ENCODE measurements around the gene CFAP46. TPM values are rescaled to one million over a fixed set of nuclear protein-coding genes. Genes with fewer than 3 reads are reported as not detected.

Gene CFAP46
- polyA plus RNA-seq, 1 donor from 2014 or later, result 2.6 TPM

GRCh38 chr10:132973903-132974241 lies 31.5 kb upstream of the CFAP46 start:
- H3K9ac ChIP-seq (ENCODE audit: low read length), result no peak overlapping the region

GRCh38 chr10:132972986-132973902 lies 30.9 kb upstream of the CFAP46 start:
- H2AFZ ChIP-seq (ENCODE audit: low read depth, low read length), result no peak overlapping the region
- TF ChIP-seq EZH2 (IDR thresholded peaks at IDR 0.05; ENCODE audit: borderline replicate concordance, insufficient read depth, low read length, poor library complexity, severe bottlenecking) (no peak), EP300 (conservative IDR thresholded peaks at IDR 0.05; ENCODE audit: poor library complexity, severe bottlenecking) (no peak), MXI1 (conservative IDR thresholded peaks at IDR 0.05; ENCODE audit: poor library complexity, severe bottlenecking) (no peak), SMC3 (conservative IDR thresholded peaks at IDR 0.05; ENCODE audit: poor library complexity) (no peak), POLR2AphosphoS5 (IDR thresholded peaks at IDR 0.05) (no peak), TAF1 (IDR thresholded peaks at IDR 0.05; ENCODE audit: low read depth) (no peak), RAD21 (conservative IDR thresholded peaks at IDR 0.05) (no peak)
- TF ChIP-seq, protein P1, sequence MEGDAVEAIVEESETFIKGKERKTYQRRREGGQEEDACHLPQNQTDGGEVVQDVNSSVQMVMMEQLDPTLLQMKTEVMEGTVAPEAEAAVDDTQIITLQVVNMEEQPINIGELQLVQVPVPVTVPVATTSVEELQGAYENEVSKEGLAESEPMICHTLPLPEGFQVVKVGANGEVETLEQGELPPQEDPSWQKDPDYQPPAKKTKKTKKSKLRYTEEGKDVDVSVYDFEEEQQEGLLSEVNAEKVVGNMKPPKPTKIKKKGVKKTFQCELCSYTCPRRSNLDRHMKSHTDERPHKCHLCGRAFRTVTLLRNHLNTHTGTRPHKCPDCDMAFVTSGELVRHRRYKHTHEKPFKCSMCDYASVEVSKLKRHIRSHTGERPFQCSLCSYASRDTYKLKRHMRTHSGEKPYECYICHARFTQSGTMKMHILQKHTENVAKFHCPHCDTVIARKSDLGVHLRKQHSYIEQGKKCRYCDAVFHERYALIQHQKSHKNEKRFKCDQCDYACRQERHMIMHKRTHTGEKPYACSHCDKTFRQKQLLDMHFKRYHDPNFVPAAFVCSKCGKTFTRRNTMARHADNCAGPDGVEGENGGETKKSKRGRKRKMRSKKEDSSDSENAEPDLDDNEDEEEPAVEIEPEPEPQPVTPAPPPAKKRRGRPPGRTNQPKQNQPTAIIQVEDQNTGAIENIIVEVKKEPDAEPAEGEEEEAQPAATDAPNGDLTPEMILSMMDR (IDR thresholded peaks at IDR 0.05; ENCODE audit: poor library complexity, severe bottlenecking), result no peak
- TF ChIP-seq, protein P2, sequence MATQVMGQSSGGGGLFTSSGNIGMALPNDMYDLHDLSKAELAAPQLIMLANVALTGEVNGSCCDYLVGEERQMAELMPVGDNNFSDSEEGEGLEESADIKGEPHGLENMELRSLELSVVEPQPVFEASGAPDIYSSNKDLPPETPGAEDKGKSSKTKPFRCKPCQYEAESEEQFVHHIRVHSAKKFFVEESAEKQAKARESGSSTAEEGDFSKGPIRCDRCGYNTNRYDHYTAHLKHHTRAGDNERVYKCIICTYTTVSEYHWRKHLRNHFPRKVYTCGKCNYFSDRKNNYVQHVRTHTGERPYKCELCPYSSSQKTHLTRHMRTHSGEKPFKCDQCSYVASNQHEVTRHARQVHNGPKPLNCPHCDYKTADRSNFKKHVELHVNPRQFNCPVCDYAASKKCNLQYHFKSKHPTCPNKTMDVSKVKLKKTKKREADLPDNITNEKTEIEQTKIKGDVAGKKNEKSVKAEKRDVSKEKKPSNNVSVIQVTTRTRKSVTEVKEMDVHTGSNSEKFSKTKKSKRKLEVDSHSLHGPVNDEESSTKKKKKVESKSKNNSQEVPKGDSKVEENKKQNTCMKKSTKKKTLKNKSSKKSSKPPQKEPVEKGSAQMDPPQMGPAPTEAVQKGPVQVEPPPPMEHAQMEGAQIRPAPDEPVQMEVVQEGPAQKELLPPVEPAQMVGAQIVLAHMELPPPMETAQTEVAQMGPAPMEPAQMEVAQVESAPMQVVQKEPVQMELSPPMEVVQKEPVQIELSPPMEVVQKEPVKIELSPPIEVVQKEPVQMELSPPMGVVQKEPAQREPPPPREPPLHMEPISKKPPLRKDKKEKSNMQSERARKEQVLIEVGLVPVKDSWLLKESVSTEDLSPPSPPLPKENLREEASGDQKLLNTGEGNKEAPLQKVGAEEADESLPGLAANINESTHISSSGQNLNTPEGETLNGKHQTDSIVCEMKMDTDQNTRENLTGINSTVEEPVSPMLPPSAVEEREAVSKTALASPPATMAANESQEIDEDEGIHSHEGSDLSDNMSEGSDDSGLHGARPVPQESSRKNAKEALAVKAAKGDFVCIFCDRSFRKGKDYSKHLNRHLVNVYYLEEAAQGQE (IDR thresholded peaks at IDR 0.05; ENCODE audit: borderline replicate concordance), result no peak

More at GRCh38 chr10:132973903-132974241, 31.5 kb upstream of the CFAP46 start:
- Histone ChIP-seq H4K20me1 (ENCODE audit: insufficient read depth) (no peaks in the 10 kb centered on the region), H2AFZ (ENCODE audit: low read depth, low read length) (no peak overlapping the region), H3K4me2 (ENCODE audit: low read length) (no peak overlapping the region), H3F3A (ENCODE audit: insufficient read depth, low read length, poor library complexity, severe bottlenecking) (no peaks in the 10 kb centered on the region), H3K79me2 (replicated peaks; ENCODE audit: insufficient read depth, low read length) (no peaks in the 10 kb centered on the region), H3K9me3 (ENCODE audit: low read length) (no peaks in the 10 kb centered on the region), H3K9me2 (ENCODE audit: insufficient read depth, low read length) (no peaks in the 10 kb centered on the region), H3K27me3 (ENCODE audit: insufficient read depth, low read depth, low read length) (no peaks in the 10 kb centered on the region), H3K36me3 (ENCODE audit: insufficient read depth, low read length) (no peaks in the 10 kb centered on the region), H3K27ac (ENCODE audit: low read length) (no peak overlapping the region), H3K4me3 (ENCODE audit: low read length) (no peak overlapping the region)
- no peak for TF ChIP-seq SMC3 (conservative IDR thresholded peaks at IDR 0.05; ENCODE audit: poor library complexity)

More at GRCh38 chr10:132972986-132973902, 30.9 kb upstream of the CFAP46 start:
- no peaks in the 10 kb centered on the region for H3K36me3 ChIP-seq (ENCODE audit: insufficient read depth, low read length)
- no peak overlapping the region for H3K9ac ChIP-seq (ENCODE audit: low read length)
- H3K27ac ChIP-seq (ENCODE audit: low read length), result no peak overlapping the region
- H3K4me2 ChIP-seq (ENCODE audit: low read length), result no peak overlapping the region
- no peaks in the 10 kb centered on the region for H4K20me1 ChIP-seq (ENCODE audit: insufficient read depth)
- H3K79me2 ChIP-seq (replicated peaks; ENCODE audit: insufficient read depth, low read length), result no peaks in the 10 kb centered on the region
- no peaks in the 10 kb centered on the region for H3K9me3 ChIP-seq (ENCODE audit: low read length)
- H3K9me2 ChIP-seq (ENCODE audit: insufficient read depth, low read length), result no peaks in the 10 kb centered on the region
- no peak overlapping the region for H3K4me3 ChIP-seq (ENCODE audit: low read length)
- H3K27me3 ChIP-seq (ENCODE audit: insufficient read depth, low read depth, low read length), result no peaks in the 10 kb centered on the region
- H3F3A ChIP-seq (ENCODE audit: insufficient read depth, low read length, poor library complexity, severe bottlenecking), result no peaks in the 10 kb centered on the region

Data from neural cell (in vitro differentiated cells).